HG03103 (cell line): Measurements from ENCODE around the gene ECEL1.

Experiments used
- ATAC-seq: cut with Tn5 transposase; IDR thresholded peaks from one replicate; pipeline ENCODE4 v1.9.1; 2021; ENCODE audit warnings: low read depth; ENCODE audit not compliant: unreplicated experiment

The ECEL1 gene

DNA sequence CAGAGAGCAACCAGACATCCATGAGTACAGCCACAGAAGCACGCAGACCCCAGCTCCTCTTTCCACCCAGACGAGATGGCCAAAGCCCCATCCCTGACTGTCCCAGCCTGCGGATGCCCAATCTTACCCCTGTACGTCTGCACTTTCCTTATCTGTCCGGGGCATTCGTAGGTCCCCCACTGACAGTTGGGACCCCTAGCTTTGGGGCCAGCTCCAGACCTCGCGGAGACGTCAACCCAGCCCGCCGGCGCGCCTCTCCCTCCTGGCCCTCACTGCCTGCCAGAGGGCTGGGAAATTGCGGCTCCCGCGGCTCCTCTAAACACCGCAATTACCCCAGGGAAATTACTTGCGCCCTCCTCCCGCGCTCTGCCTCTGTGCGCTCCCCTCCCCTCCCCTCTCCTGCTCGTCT, 2.3 kb downstream of the ECEL1 start:
- no peak for ATAC-seq

DNA sequence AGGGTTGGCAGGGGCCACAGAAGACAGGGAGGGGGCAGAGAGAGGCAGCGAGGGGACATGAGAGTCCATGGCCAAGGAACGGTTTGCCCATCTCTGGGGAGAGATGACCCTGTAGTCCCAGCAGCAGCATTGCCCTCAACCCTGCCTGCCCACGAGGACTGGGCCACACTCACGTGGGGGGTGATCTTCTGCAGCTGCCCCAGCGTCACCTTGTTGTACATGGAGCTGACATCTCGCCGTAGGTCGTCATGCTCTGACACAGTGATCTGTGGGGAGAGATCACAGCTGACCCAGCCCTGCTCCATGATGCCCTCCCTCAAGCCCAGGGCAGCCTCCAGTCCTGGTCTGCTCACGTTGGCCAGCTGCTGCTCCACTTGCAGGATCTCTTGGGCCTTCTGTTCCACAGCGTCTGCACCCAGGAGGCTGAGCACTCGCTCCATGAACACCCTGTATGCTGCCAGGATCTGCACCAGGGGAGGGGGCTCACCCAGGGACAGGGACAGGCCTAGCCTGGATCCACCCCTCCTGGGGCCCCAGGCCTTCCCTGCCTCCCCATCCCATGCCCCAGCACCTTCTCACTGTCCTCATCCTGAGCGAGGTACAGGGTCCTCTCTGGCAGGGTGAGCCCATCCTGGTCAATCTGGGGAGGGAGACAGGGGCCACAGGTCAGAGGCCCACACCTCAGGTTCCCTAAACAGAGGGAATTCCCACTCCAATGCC, 2.8 kb downstream of the ECEL1 start:
- no peak for ATAC-seq

DNA sequence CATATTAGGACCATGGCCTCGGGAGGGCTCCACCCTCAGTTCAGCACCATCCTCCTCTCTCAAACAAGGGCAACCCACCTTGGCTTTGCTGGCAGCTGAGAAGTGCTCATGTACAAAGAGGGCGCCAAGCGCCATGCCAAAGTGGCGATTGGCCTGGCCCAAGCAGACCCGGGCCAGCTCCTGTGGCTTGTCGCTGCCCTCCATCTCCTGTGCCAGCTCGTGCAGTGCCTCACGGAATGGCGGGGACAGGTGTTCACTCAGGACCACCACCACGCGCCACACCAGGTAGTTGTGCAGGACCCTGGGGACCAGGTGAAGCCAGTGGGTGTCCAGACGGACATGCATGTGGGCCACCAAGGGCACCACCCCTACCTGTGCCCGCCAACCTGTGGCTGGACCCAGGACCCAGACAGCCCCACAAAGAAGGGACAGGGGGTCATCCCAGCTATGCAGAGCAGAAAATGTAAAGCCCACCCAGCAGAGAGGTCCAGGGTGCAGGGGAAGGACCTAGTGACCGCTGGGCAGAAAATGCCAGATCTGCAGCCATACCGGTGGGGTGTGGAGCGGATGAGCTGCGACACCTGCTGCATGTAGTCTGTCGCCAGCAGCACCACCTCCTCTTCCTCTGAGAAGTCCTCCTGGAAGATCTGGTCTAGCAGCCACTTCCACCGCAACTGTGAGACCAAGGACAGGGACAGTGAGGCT, 3.6 kb downstream of the ECEL1 start:
- ATAC-seq, result no peak

DNA sequence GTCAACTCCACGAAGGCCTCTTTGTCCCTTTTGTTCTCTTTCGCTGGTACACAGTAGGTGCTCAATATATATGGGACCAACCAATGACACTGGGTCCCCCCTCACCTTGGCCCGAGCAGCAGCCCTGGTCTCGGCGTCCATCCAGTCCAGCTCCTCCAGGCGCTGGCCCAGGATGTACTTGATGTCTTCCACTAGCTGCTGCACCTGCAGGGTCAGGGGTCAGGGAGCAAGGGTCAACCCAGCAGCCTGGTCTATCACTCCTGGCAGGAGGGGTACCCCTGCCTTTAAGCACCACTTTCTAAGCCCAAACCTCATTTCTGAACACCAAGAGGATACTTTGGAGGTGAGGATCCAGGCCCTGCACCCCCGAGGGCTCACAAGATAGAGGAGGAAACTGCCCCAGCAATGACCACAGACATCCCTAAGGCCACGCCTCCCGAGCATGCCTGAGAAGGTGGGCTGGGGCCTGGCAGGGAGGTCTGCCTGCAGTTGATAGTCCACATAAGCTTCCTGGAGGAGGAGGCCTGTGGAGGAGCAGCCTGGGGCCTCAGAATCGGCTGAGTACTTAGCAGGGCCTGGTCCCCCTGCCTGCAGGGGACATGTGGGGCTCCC, 4.2 kb downstream of the ECEL1 start:
- ATAC-seq, result no peak

DNA sequence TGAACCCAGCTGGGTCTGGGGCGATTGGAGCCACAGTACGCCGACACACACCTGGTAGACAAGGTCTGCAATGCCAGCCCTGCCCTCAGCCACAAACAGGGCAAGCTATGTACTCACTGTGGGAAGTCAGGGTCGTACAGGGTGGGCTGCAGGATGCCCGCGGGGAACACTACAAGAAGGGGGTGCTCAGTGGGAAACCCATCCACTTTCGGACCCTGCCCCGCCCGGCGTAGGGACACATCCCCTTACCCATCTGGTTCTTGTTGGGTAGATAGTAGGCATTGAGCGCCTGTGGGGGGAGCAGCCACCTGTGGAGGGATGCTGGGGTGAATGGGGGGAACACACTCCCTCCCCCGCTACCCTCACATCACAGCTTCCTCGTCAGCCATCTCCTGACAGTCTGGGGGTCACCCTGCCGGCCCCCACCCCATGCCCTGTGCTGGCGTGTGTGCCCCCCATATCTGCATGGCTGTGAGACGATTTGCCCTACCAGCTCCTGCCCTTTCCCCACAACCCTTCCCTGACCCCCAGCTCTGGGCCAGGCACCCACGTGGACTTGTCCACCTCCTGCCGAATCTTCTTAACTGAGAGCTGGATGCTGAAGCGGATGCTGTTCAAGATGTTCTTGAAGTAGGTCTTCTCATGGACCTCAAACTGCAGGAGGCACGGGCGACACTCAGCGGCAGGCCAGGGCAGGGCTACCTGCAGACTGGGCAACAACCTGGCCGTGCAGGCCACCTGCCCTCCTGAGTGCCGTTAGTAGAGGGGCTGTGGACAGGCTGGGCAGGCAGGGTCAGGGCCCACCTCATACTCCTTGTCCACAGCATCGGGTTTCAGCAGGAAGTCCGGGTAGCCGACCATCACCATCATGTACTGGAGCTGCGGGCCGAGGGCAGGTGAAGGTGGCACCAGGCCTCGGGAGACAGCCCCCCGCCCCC, 5.1 kb downstream of the ECEL1 start:
- no peak for ATAC-seq

DNA sequence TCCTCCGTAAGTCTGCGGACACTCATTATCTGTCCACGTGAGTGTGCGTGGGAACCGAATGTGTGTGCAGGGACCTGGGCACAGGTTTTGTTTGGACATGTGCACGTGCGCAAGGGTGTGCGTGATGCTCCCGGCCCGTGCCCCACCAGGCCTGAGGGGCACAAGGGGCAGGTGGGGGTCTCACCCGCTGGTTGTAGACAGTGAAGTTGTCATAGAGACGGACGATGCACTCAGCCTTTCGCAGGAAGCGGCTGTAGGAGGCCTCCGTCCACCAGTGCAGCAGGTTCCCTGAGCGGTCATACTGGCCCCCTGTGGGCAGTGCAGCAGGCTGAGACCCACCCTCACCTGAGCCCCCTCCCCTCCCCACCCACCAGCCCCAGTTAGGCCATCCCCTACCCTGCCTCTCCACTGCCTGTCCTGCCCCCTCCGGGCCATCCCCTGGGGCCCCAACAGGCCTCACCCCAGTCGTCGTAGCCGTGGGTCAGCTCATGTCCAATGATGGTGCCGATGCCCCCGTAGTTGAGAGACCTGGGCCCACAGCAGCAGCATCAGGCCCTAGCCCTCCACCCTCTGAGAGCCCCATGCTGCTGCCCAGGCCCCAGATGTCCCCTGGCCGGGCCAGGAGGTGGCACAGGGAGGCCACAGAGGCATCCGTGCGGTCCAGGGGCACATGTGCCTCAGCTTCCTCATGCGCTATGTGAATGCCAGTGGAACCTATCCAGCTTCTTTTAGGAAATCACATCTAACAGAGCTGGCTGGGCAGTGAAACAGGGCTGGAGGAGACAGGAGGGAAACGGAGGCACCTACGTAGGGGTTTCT, 6.1 kb downstream of the ECEL1 start:
- no peak for ATAC-seq

DNA sequence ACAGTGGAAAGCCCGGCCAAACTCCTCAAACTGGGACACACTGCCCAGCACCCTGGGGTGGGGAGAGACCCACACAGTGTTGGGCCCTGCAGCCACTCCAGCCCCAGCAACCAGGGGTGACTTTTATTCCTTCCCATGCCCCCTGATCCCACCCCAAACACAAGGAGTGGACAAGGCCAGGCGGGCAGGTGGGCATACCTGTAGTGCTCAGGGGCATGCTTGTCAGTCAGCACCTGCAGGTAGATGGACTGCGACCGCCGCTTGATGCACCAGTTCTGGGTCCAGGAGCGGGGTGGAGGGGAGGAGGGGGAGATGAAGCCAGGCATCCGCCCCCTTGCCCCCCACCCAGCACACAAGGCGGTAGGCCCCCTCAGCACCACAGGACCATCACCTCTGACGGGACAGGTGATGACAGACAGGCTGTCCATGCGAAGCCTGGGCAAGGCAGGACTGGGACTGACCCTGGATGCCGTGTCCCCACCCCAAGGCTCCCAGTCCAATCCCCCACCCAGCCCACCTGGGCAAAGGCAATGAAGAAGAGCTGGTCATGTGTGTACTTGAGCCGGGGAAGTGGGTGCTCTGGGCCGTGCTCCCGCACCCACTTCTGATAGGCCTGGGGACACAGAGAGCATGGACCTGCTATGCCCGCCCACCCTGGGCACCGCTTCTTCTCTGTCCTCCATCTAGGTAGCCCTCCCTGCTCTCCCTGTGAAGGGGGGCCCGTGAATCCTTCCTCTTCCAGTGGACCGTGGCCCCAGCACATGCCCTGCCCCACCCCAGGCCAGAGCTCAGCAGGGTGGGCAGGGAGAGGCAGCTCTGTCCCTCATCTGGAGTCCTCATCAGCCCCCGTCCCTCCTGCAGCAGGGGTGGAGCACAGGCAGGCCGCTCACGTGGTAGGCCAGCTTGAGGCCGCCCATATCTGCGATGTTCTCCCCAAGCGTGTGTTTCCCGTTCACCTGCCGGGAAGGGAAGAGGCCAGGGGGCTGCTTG, 7.1 kb downstream of the ECEL1 start:
- no peak for ATAC-seq

DNA sequence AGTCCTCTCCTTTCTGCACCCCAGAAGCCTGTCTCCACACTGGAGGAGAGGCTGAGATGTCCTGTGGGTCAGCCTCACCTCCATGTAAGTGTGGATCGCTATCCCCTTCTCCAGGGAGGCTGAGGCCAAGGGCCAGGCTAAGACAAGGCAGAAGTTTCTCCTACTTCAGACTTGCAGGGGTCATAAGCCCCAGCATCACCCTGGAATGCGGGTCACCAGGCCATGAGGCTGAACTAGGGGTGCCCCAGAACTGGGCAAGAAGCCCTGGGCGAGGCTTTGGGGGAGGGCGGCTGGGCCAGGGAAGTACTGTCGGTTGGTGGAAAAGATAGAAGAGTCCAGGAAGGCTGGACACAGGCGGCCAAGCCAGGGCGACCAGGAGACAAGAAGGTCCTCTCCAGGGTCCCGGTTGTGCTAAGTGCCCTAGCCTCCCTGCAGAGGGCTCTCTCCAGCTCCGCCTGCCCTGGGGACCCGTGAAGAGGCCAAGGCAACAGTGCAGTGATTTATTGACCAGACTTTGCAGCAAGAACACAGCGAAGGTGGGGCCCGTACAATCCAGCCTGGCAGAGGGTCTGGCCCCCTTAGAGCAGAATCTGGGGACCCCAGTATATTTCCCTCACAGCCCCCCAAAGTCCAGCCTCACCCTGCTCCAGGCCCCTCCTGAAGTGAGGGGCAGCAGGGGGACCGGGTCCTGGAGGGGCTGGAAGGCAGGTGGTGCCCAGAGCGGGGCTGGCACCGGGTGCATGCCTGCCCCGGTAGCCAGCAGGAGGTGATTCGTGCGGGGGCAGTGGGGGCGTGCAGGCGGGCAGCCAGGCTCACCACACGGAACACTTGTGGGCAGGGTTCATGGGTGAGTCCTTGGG, 8.1 kb downstream of the ECEL1 start:
- ATAC-seq, result no peak

DNA sequence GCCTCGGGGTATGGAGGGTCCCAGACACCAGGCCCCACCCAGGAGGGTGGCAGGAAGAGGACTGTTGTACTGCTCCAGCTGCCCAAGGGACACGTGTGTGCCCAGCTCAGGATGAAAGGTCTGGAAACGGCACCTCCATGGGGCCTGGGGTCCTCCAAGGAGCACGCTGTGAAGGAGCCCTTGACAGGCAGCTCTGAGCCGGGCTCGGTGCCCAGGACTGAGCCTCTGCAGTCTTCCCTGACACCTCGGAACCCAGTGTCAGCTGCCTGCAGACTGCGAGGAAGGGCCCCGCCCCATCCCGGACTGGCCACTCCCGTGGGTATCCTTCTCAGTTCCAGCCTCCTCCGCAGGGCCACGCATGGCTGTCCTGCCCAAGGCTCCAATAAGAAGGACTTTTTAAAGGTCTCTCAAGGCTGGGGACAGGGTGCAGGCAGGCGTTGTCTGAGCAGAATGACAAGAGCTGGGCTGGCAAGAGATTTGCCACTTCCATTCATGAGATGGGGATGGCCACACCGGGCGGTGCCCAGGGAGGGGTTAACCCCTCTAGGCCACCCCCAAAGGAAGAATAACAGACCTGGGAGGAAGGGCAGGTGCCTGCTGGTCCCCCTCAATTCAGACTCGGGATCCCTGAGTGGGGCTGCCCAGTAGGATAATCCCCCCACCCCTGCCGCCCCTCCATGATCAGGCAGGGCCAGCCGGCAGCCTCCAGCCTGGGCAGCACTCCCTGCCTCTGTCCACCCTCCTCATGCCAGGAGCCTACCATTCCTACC, 8.9 kb downstream of the ECEL1 start:
- ATAC-seq, result no peak

DNA sequence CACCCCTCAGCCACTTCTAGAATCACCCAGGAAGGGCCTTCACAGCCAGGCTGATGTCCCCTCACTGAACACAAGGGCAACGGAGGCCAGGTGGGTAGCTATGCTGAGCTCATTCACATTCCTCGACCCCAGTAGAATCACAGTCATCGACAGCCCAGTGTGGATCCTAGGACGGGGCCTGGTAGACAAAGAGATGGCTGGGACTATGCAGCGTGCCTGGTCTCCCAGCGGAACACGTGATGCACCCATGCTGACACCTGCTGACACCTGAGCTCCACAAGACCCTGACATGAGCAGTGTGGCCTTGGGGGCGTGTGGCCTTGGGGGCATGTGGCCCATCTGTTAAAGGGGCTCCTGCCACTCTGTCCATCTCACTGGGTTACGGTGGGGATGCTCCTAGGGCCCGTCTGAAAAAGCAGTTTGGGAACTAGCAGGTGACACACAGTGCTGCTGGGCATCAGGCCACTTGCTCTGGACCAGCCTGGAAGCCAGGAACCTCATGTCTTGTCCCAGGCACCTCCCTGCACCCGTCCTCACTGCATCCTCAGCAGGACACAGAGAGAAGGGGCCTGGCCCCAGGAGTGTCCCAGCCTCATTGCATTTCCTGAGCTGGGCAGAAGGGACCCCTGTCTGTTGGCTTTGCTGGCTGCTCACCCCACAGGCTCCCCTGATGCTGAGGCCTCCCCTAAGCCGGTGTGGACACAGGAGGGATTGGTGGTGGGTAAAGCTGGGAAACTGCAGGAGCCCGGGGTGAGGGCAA, 9.7 kb downstream of the ECEL1 start:
- ATAC-seq, result no peak

DNA sequence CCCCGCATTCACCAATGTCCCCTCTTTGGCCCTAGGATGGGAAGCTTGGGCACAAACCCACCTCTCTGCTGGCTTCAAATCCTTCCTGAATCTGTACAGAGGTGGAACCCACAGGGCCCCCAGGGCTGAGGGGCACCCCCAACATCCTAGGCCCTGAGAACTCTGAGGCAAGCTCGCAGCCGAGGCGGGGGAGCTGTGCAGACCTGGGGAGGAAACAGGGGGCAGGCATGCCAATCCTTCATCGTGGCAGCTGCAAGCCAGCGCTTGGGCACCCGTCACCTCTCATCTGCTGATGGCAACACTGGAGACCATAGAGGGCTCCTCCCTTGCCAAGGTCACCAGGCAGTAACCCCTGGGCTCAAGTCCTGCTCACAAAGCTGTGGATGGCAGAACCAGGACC, 10.8 kb downstream of the ECEL1 start:
- ATAC-seq, result no peak

DNA sequence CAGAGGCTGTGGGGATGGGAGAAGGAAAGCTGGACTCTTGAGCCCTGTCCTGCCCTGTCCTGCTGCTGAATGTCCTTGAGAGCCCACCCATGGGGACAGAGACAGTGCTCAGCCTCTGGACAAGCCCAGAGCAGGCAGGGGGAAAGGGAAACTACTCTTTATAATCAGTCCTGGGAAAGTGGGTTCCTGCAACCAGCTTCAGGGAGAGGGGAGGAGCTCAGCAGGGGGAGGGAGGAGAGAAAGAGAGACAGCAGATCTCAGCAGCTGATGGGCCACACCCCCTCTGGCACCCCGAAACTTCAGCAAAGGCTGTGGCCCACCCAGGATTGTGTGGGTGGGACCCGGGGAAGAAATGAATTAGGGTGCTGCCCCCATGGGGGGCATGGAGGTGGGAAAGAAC, 11.6 kb downstream of the ECEL1 start:
- no peak for ATAC-seq

DNA sequence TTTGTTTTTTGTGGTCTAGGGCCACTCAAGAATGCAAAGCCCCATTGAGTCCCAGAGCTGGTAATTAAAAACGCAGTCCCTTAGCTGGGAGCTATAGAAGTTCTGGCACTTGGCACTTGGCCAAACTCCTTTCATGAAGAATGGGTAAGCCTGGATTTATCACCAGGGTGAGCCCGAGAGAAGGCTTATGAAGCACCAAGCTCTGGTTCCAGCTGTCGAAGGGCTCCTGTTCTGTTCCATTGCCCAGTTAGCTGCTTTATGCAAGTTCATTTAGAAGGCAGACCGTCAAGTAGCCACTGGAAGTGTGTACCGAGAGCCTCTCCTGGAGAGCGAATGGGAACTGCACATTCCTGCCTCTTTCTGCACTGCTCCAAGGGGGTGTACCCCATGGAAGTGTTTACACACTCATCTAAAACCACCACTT, 14.2 kb downstream of the ECEL1 start:
- no peak for ATAC-seq

DNA sequence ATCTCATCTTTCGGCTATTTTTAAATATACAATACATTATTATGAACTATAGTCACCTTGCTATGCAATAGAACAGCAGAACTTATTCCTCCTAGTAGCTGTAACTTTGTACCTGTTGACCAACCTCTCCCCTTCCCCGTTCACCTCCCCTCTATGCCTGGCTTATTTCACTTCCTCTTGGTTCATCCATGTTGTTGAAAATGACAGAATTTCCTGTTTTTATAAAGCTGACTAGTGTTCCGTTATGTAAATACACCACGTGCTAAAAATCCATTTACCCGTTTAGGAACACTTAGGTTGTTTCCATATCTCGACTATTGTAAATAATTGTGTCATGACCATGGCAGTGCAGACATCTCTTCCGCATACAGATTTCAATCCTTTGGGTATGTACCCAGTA, 21.4 kb downstream of the ECEL1 start:
- no peak for ATAC-seq

DNA sequence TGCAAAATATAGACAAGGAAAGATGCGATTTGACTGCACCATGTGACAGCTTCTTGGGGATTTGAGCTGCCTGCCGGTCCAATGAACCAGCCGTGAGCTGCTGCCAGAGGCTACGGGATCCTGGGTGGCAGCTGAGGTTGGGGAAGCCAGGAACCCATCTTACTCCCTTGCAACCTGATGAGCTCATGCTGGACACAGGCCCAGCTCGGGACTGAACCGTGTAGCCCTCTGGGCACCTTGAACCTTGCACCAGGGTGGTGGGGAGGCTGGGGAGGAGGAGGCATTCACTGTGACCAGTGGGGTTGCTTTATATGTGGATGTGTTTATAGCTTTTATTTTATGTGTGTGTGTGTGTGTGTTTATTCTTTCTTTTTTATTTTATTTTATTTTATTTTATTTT, 22.6 kb downstream of the ECEL1 start:
- ATAC-seq, result no peak

DNA sequence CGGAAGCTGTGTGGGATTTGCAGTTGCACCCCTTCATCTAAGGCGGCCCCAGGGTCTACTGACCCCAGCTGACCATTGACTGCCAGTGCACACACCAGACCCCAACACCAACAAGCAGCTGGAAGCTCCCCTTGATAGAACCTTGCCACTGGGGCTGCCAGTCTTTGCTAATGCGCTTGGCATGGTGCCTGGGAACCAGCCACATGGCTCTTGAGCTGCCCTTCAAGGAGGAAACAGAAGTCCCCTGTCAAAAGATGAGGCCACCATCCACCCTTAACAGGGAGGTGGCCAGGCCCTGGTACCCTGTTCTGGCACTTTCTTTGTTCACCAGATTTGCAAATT, 23.1 kb downstream of the ECEL1 start:
- ATAC-seq, result no peak
